ENCODE results near the gene PSMB2. TPM values are rescaled to one million over a fixed set of nuclear protein-coding genes. Genes with fewer than 3 reads are reported as not detected.
A peak's percentile ranks its signal among the peaks of the same experiment; 100 is the strongest.

The PSMB2 gene
- total and polyA plus RNA-seq, 7 experiments from 2014 or later = 20.4 to 93.5 (median 26.2) TPM

DNA sequence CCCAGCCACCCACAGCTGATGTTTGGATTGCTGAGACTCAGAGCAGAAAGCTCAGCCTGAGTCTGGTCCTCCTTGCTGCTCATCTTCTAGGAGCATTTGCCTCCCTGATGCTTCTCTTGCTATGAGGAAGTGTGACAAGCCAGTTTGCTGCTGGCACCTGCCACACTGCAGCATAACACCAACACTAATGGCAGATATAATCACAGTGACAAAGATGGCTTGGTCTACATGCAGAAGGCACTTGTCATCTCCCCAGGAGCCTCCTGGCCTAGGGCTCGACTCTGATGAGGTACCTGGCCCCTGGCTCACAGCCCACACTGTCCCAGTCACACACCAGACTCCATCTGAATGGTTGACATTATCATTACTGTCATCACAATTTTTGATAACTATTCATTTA, 13.9 kb upstream of the PSMB2 start:
- H3K9me3 Mint-ChIP-seq = no peaks in the 10 kb centered on the region
- Histone ChIP-seq H3K4me3 (ENCODE audit: low read length) (no peak overlapping the region), H3K27ac (ENCODE audit: low read depth, low read length) (no peak overlapping the region), H3K9me3 (ENCODE audit: control insufficient read depth in 2 of 3, low read length in 3 of 3) (no peaks in the 10 kb centered on the region), H3K36me3 (ENCODE audit: control insufficient read depth in 2 of 3, insufficient read depth in 3 of 3, low read length in 3 of 3) (no peaks in the 10 kb centered on the region), H3K27me3 (ENCODE audit: control insufficient read depth in 2 of 2, insufficient read depth in 2 of 2, low read length in 2 of 2) (no peaks in the 10 kb centered on the region), H3K4me1 (ENCODE audit: control insufficient read depth in 2 of 2, insufficient read depth in 2 of 2, low read length in 2 of 2) (no peaks in the 10 kb centered on the region)
- no peak overlapping the region for H3K27ac Mint-ChIP-seq
- ChIA-PET CTCF (interaction anchor here (1.0 kb wide), 1 partner anchor 86 kb away, joined by 4 read pairs; no protein-coding TSS in a partner anchor), POLR2A (no interaction called here)
- DNase-seq (no peak), ATAC-seq (no peak)
- H3K4me3 Mint-ChIP-seq = no peak overlapping the region
- intact Hi-C loops (cut with micrococcal nuclease) = no loop called here
- no peaks in the 10 kb centered on the region for H3K36me3 Mint-ChIP-seq
- no peaks in the 10 kb centered on the region for H3K4me1 Mint-ChIP-seq
- H3K27me3 Mint-ChIP-seq = peaks cover 0 to 42% (median 0%) of the 10 kb centered on the region in 5 donors

GRCh38 chr1:35650416-35650815, 9.1 kb upstream of the PSMB2 start:
- no peaks in the 10 kb centered on the region for H3K36me3 ChIP-seq (ENCODE audit: control insufficient read depth in 2 of 3, insufficient read depth in 3 of 3, low read length in 3 of 3)
- intact Hi-C loops (cut with micrococcal nuclease) = no loop called here

GRCh38 chr1:35646043-35646442, 4.7 kb upstream of the PSMB2 start:
- Mint-ChIP-seq H3K27me3 (peaks cover 13 to 79% (median 31%) of the 10 kb centered on the region in 5 donors), H3K9me3 (peaks cover 0 to 5% (median 0%) of the 10 kb centered on the region in 11 donors), H3K36me3 (peaks cover 0 to 6% (median 4%) of the 10 kb centered on the region in 5 donors), H3K27ac (no peak overlapping the region), H3K4me1 (peaks cover 4 to 14% (median 11%) of the 10 kb centered on the region in 7 donors), H3K4me3 (no peak overlapping the region)
- Histone ChIP-seq H3K27ac (ENCODE audit: low read depth, low read length) (no peak overlapping the region), H3K4me1 (ENCODE audit: control insufficient read depth in 2 of 2, insufficient read depth in 2 of 2, low read length in 2 of 2) (no peaks in the 10 kb centered on the region), H3K9me3 (ENCODE audit: control insufficient read depth in 2 of 3, low read length in 3 of 3) (no peaks in the 10 kb centered on the region), H3K27me3 (ENCODE audit: control insufficient read depth in 2 of 2, insufficient read depth in 2 of 2, low read length in 2 of 2) (no peaks in the 10 kb centered on the region), H3K36me3 (ENCODE audit: control insufficient read depth in 2 of 3, insufficient read depth in 3 of 3, low read length in 3 of 3) (peaks cover 0 to 3% (median 0%) of the 10 kb centered on the region in 3 experiments), H3K4me3 (ENCODE audit: low read length) (no peak overlapping the region)
- ATAC-seq (no peak), DNase-seq (no peak)
- POLR2A ChIA-PET = interaction anchor here (0.6 kb wide), 1 partner anchor 124 kb away, joined by 3 read pairs; the partner anchor contains the start of gene CLSPN
- intact Hi-C loops (cut with micrococcal nuclease) = loop anchor here in 1 of 2 donors (10.0 kb wide), 1 partner anchor 791 kb away; the partner anchor contains the start of gene SMIM12
- CTCF ChIA-PET = interaction anchor here (0.6 kb wide), 1 partner anchor 9 kb away, joined by 3 read pairs; no protein-coding TSS in a partner anchor

More at GRCh38 chr1:35650416-35650815, 9.1 kb upstream of the PSMB2 start:
- Histone ChIP-seq H3K4me1 (ENCODE audit: control insufficient read depth in 2 of 2, insufficient read depth in 2 of 2, low read length in 2 of 2) (no peaks in the 10 kb centered on the region), H3K4me3 (ENCODE audit: low read length) (no peak overlapping the region), H3K27ac (ENCODE audit: low read depth, low read length) (no peak overlapping the region), H3K27me3 (ENCODE audit: control insufficient read depth in 2 of 2, insufficient read depth in 2 of 2, low read length in 2 of 2) (no peaks in the 10 kb centered on the region), H3K9me3 (ENCODE audit: control insufficient read depth in 2 of 3, low read length in 3 of 3) (no peaks in the 10 kb centered on the region)
- Mint-ChIP-seq H3K27ac (no peak overlapping the region), H3K36me3 (no peaks in the 10 kb centered on the region), H3K4me1 (peaks cover 0 to 3% (median 0%) of the 10 kb centered on the region in 7 donors), H3K9me3 (no peaks in the 10 kb centered on the region), H3K27me3 (peaks cover 8 to 71% (median 13%) of the 10 kb centered on the region in 5 donors), H3K4me3 (no peak overlapping the region)
- POLR2A ChIA-PET = no interaction called here
- DNase-seq = no peak
- no peak for ATAC-seq
- CTCF ChIA-PET = no interaction called here

- H3K36me3 Mint-ChIP-seq = peaks cover 0 to 6% (median 4%) of the 10 kb centered on the region in 5 donors
- Histone ChIP-seq H3K4me1 (ENCODE audit: control insufficient read depth in 2 of 2, insufficient read depth in 2 of 2, low read length in 2 of 2) (peaks cover 7 to 8% of the 10 kb centered on the region in 2 donors), H3K27ac (ENCODE audit: low read depth, low read length) (no peak overlapping the region), H3K36me3 (ENCODE audit: control insufficient read depth in 2 of 3, insufficient read depth in 3 of 3, low read length in 3 of 3) (peaks cover 0 to 3% (median 0%) of the 10 kb centered on the region in 3 experiments), H3K27me3 (ENCODE audit: control insufficient read depth in 2 of 2, insufficient read depth in 2 of 2, low read length in 2 of 2) (no peaks in the 10 kb centered on the region), H3K9me3 (ENCODE audit: control insufficient read depth in 2 of 3, low read length in 3 of 3) (no peaks in the 10 kb centered on the region), H3K4me3 (ENCODE audit: low read length) (no peak overlapping the region)
- H3K4me3 Mint-ChIP-seq = peak overlapping the region in 5 of 10 donors; percentile 5 to 37 (median 14)
- H3K4me1 Mint-ChIP-seq = peaks cover 4 to 30% (median 25%) of the 10 kb centered on the region in 7 donors
- ChIA-PET POLR2A (interaction anchor here (0.6 to 0.7 kb wide), 2 partner anchors 87 to 105 kb away, joined by 3 to 4 read pairs; partner anchors contain the start of genes KIAA0319L and NCDN), CTCF (no interaction called here)
- H3K27me3 Mint-ChIP-seq = peaks cover 13 to 65% (median 31%) of the 10 kb centered on the region in 5 donors
- ATAC-seq (no peak), DNase-seq (no peak)
- no peak overlapping the region for H3K27ac Mint-ChIP-seq
- H3K9me3 Mint-ChIP-seq = peaks cover 0 to 5% (median 0%) of the 10 kb centered on the region in 11 donors
- intact Hi-C loops (cut with micrococcal nuclease) = loop anchor here (5.0 to 10.0 kb wide), 5 partner anchors 67 to 789 kb away; partner anchors contain the start of genes AGO3 (in 1 of the 2), SFPQ (in 1 of the 2), SMIM12 (in 1 of the 2) and ZMYM6 (in 1 of the 2)
Measured at GRCh38 chr1:35644204-35644603, 2.9 kb upstream of the PSMB2 start.

DNA sequence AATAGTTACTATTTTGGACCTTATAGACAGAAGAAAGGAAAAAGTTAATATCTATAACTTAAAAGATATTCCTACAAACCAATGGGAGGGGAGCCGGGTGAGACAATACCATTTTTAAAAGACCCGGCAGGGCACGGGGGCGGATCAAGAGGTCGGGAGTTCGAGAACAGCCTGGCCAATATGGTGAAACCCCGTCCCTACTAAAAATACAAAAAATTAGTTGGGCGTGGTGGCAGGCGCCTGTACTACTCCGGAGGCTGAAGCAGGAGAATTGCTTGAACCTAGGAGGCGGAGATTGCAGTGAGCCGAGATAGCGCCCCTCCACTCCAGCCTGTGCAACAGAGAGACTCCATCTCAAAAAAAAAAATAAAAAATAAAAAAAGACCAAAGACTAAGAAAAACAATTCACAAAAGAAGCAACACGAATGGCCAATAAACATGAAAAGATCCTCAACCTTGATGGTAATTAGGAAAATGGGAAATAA, 1.2 kb upstream of the PSMB2 start:
- Histone ChIP-seq H3K9me3 (ENCODE audit: control insufficient read depth in 2 of 3, low read length in 3 of 3) (no peaks in the 10 kb centered on the region), H3K27me3 (ENCODE audit: control insufficient read depth in 2 of 2, insufficient read depth in 2 of 2, low read length in 2 of 2) (no peaks in the 10 kb centered on the region), H3K4me3 (ENCODE audit: low read length) (peak overlapping the region; percentile 89), H3K27ac (ENCODE audit: low read depth, low read length) (peak overlapping the region; percentile 92), H3K36me3 (ENCODE audit: control insufficient read depth in 2 of 3, insufficient read depth in 3 of 3, low read length in 3 of 3) (peaks cover 0 to 3% (median 0%) of the 10 kb centered on the region in 3 experiments), H3K4me1 (ENCODE audit: control insufficient read depth in 2 of 2, insufficient read depth in 2 of 2, low read length in 2 of 2) (peaks cover 14 to 18% of the 10 kb centered on the region in 2 donors)
- H3K4me3 Mint-ChIP-seq = peak overlapping the region; percentile 97 to 100 (median 100)
- ATAC-seq (no peak), DNase-seq (peak in 2 of 9 donors; percentile 7 to 12)
- H3K27me3 Mint-ChIP-seq = peaks cover 13 to 53% (median 31%) of the 10 kb centered on the region in 5 donors
- peaks cover 14 to 45% (median 37%) of the 10 kb centered on the region in 7 donors for H3K4me1 Mint-ChIP-seq
- peaks cover 0 to 5% (median 0%) of the 10 kb centered on the region in 11 donors for H3K9me3 Mint-ChIP-seq
- ChIA-PET POLR2A (interaction anchor here (0.6 to 0.9 kb wide), 2 partner anchors 24 to 435 kb away, joined by 3 read pairs; no protein-coding TSS in a partner anchor), CTCF (interaction anchor here (0.9 kb wide), 1 partner anchor 192 kb away, joined by 4 read pairs; no protein-coding TSS in a partner anchor)
- H3K36me3 Mint-ChIP-seq = peaks cover 0 to 9% (median 6%) of the 10 kb centered on the region in 5 donors
- intact Hi-C loops (cut with micrococcal nuclease) = loop anchor here (5.0 to 10.0 kb wide), 5 partner anchors 65 to 788 kb away; partner anchors contain the start of genes AGO3 (in 1 of the 2), SFPQ (in 1 of the 2), SMIM12 (in 1 of the 2) and ZMYM6 (in 1 of the 2)
- H3K27ac Mint-ChIP-seq = peak overlapping the region in 5 of 9 donors; percentile 98 to 100 (median 99)

- DNase-seq (peak in 1 of 9 donors; percentile 1), ATAC-seq (no peak)
- peak overlapping the region; percentile 98 to 100 (median 99) for H3K27ac Mint-ChIP-seq
- POLR2A ChIA-PET = interaction anchor here (1.0 to 1.3 kb wide), 2 partner anchors 26 to 63 kb away, joined by 3 read pairs; no protein-coding TSS in a partner anchor
- CTCF ChIA-PET = no interaction called here
- H3K36me3 Mint-ChIP-seq = peaks cover 0 to 15% (median 6%) of the 10 kb centered on the region in 5 donors
- peaks cover 0 to 5% (median 0%) of the 10 kb centered on the region in 11 donors for H3K9me3 Mint-ChIP-seq
- Histone ChIP-seq H3K4me3 (ENCODE audit: low read length) (peak overlapping the region; percentile 89), H3K36me3 (ENCODE audit: control insufficient read depth in 2 of 3, insufficient read depth in 3 of 3, low read length in 3 of 3) (peaks cover 0 to 3% (median 0%) of the 10 kb centered on the region in 3 experiments), H3K4me1 (ENCODE audit: control insufficient read depth in 2 of 2, insufficient read depth in 2 of 2, low read length in 2 of 2) (peaks cover 18 to 19% of the 10 kb centered on the region in 2 donors), H3K27ac (ENCODE audit: low read depth, low read length) (peak overlapping the region; percentile 92), H3K9me3 (ENCODE audit: control insufficient read depth in 2 of 3, low read length in 3 of 3) (no peaks in the 10 kb centered on the region), H3K27me3 (ENCODE audit: control insufficient read depth in 2 of 2, insufficient read depth in 2 of 2, low read length in 2 of 2) (no peaks in the 10 kb centered on the region)
- H3K4me3 Mint-ChIP-seq = peak overlapping the region; percentile 97 to 100 (median 100)
- peaks cover 6 to 36% (median 22%) of the 10 kb centered on the region in 5 donors for H3K27me3 Mint-ChIP-seq
- peaks cover 16 to 60% (median 42%) of the 10 kb centered on the region in 7 donors for H3K4me1 Mint-ChIP-seq
- intact Hi-C loops (cut with micrococcal nuclease) = loop anchor here (1.0 to 10.0 kb wide), 9 partner anchors 63 to 786 kb away; partner anchors contain the start of genes KIAA0319L (in 2 of the 2), NCDN (in 2 of the 2), AGO3 (in 1 of the 2) and CLSPN (in 1 of the 2)
Measured at GRCh38 chr1:35640380-35641232, 720 bp downstream of the PSMB2 start.
